H1 (cell line): ENCODE measurements around the gene LINC01488. TPM values are rescaled to one million over a fixed set of nuclear protein-coding genes. Genes with fewer than 3 reads are reported as not detected.

Experiments used
- CTCF ChIA-PET: fragments of 300-600 bp; sonication (Branson Sonifier 250); formaldehyde crosslinking; loops from one replicate; lab custom pipeline; 2021; ENCODE audit not compliant: partially characterized antibody; lab: Charles Lee
- POLR2A ChIA-PET: fragments of 300-600 bp; sonication (Branson Sonifier 250); formaldehyde crosslinking; loops from one replicate; lab custom pipeline; 2021; ENCODE audit warnings: inconsistent platforms; ENCODE audit not compliant: partially characterized antibody; lab: Charles Lee
- DNase-seq, 2 experiments: peaks; one replicate each; pipeline versions ENCODE4 v3.0.0 to v3.0.0-alpha.2; 2010 to 2022; ENCODE audit warnings: low spot score in 2 of 2, low read depth in 1 of 2, mixed read lengths in 1 of 2
- FAIRE-seq: peaks from 2 replicates; lab custom pipeline; 2011; peaks lifted over from hg19 to GRCh38; lab: Jason Lieb, UNC
- H2AFZ ChIP-seq: 2 replicates; pipeline ENCODE4 v1.8.1; 2012; ENCODE audit warnings: low read length, inconsistent platforms
- H2AK5ac ChIP-seq: 2 replicates; pipeline ENCODE4 v1.6.1; 2013; ENCODE audit warnings: low read depth, low read length
- H2BK120ac ChIP-seq: replicated peaks from 2 replicates; pipeline ENCODE3; 2013; ENCODE audit warnings: low read depth, low read length, inconsistent platforms
- H2BK12ac ChIP-seq: 2 replicates; pipeline ENCODE4 v1.6.1; 2013; ENCODE audit warnings: low read depth, low read length
- H2BK15ac ChIP-seq: 2 replicates; pipeline ENCODE4 v1.6.1; 2013; ENCODE audit warnings: low read length
- H2BK20ac ChIP-seq: 2 replicates; pipeline ENCODE4 v1.6.1; 2013; ENCODE audit warnings: low read length
- H2BK5ac ChIP-seq: 2 replicates; pipeline ENCODE4 v1.6.1; 2013; ENCODE audit warnings: low read depth, low read length
- H3K14ac ChIP-seq: 2 replicates; pipeline ENCODE4 v1.6.1; 2013; ENCODE audit warnings: inconsistent platforms; ENCODE audit not compliant: insufficient read length
- H3K18ac ChIP-seq: 2 replicates; pipeline ENCODE4 v1.6.1; 2013; ENCODE audit warnings: low read length; ENCODE audit errors: extremely low read depth
- H3K23ac ChIP-seq: 2 replicates; pipeline ENCODE4 v1.6.1; 2013; ENCODE audit warnings: inconsistent platforms; ENCODE audit not compliant: insufficient read length
- H3K23me2 ChIP-seq: 2 replicates; pipeline ENCODE4 v1.6.1; 2013; ENCODE audit warnings: low read depth, low read length
- H3K27ac ChIP-seq: 2 replicates; pipeline ENCODE4 v1.6.1; 2011; ENCODE audit warnings: low read depth, low read length, inconsistent platforms
- H3K27me3 ChIP-seq, 4 experiments: replicated peaks in 1 of 4; 1 replicate in 1 of 4; 2 replicates in 3 of 4; pipeline versions ENCODE4 v1.6.1 to v1.8.1; 2011 to 2013; ENCODE audit warnings: low read length in 3 of 4, mild to moderate bottlenecking in 3 of 4, inconsistent platforms in 2 of 4, mixed read lengths in 2 of 4, moderate library complexity in 1 of 4; ENCODE audit not compliant: control insufficient read depth in 3 of 4, insufficient read depth in 3 of 4; ENCODE audit errors: extremely low read depth in 1 of 4
- H3K36me3 ChIP-seq, 4 experiments: 2 replicates each; pipeline versions ENCODE4 v1.6.1 to v1.8.1; 2011 to 2013; ENCODE audit warnings: mild to moderate bottlenecking in 4 of 4, low read length in 3 of 4, moderate library complexity in 2 of 4, control low read depth in 1 of 4, inconsistent platforms in 1 of 4; ENCODE audit not compliant: insufficient read depth in 4 of 4, control insufficient read depth in 2 of 4
- H3K4ac ChIP-seq: replicated peaks from 2 replicates; pipeline ENCODE3; 2013; ENCODE audit warnings: low read length, low read depth, mixed read lengths, inconsistent platforms; ENCODE audit not compliant: insufficient read length
- H3K4me1 ChIP-seq, 4 experiments: replicated peaks in 1 of 4; 1 replicate in 1 of 4; 2 replicates in 3 of 4; pipeline versions ENCODE4 v1.6.1 to v1.8.1; 2011 to 2013; ENCODE audit warnings: low read length in 3 of 4, inconsistent platforms in 2 of 4, mixed read lengths in 1 of 4; ENCODE audit not compliant: insufficient read depth in 4 of 4, control insufficient read depth in 3 of 4
- H3K4me2 ChIP-seq, 2 experiments: 2 replicates each; pipeline versions ENCODE4 v1.6.1 to v1.8.1; 2011 to 2013; ENCODE audit warnings: low read depth in 2 of 2, low read length in 2 of 2, control low read depth in 1 of 2, inconsistent platforms in 1 of 2, mild to moderate bottlenecking in 1 of 2; ENCODE audit not compliant: insufficient read depth in 1 of 2
- H3K4me3 ChIP-seq, 4 experiments: fragments of 200-600, 300-600 bp in 1 of 4; sonication (generic), shearing (Covaris generic), sonication (Bioruptor Twin) in 1 of 4; 2 replicates each; pipeline versions ENCODE4 v1.5.1 to v1.8.1; 2011 to 2016; ENCODE audit warnings: low read length in 4 of 4, low read depth in 3 of 4, control low read depth in 2 of 4, inconsistent platforms in 2 of 4, mild to moderate bottlenecking in 2 of 4, mixed read lengths in 1 of 4, moderate library complexity in 1 of 4; ENCODE audit not compliant: insufficient read depth in 2 of 4; ENCODE audit errors: extremely low read depth in 1 of 4
- H3K56ac ChIP-seq: replicated peaks from 2 replicates; pipeline ENCODE3; 2013; ENCODE audit warnings: low read depth, mild to moderate bottlenecking, mixed read lengths, low read length, inconsistent platforms; ENCODE audit not compliant: insufficient read length
- H3K79me1 ChIP-seq: 2 replicates; pipeline ENCODE4 v1.6.1; 2013; ENCODE audit warnings: low read depth, low read length, control low read depth
- H3K79me2 ChIP-seq, 2 experiments: 2 replicates each; pipeline versions ENCODE4 v1.6.1 to v1.8.1; 2012 to 2013; ENCODE audit warnings: low read length in 2 of 2, mild to moderate bottlenecking in 2 of 2, inconsistent platforms in 1 of 2; ENCODE audit not compliant: insufficient read depth in 2 of 2, control insufficient read depth in 1 of 2
- H3K9ac ChIP-seq, 4 experiments: replicated peaks in 1 of 4; 1 replicate in 1 of 4; 2 replicates in 3 of 4; pipeline versions ENCODE4 v1.6.1 to v1.8.1; 2011 to 2013; ENCODE audit warnings: low read depth in 3 of 4, low read length in 3 of 4, control low read depth in 2 of 4, mild to moderate bottlenecking in 2 of 4, moderate library complexity in 2 of 4, inconsistent platforms in 1 of 4; ENCODE audit errors: extremely low read depth in 1 of 4
- H3K9me3 ChIP-seq, 2 experiments: 2 replicates each; pipeline versions ENCODE4 v1.6.1 to v1.8.1; 2012 to 2013; ENCODE audit warnings: mild to moderate bottlenecking in 2 of 2, moderate library complexity in 2 of 2, control low read depth in 1 of 2, inconsistent platforms in 1 of 2, low read depth in 1 of 2, low read length in 1 of 2, mixed read lengths in 1 of 2; ENCODE audit not compliant: insufficient read depth in 2 of 2
- H4K20me1 ChIP-seq, 2 experiments: replicated peaks in 1 of 2; 2 replicates each; pipeline versions ENCODE3 to v1.8.1; 2011 to 2013; ENCODE audit warnings: inconsistent platforms in 2 of 2, low read length in 2 of 2, mild to moderate bottlenecking in 1 of 2; ENCODE audit not compliant: insufficient read depth in 2 of 2, control insufficient read depth in 1 of 2
- H4K5ac ChIP-seq: 2 replicates; pipeline ENCODE4 v1.6.1; 2013; ENCODE audit warnings: low read length, low read depth, mixed read lengths, inconsistent platforms; ENCODE audit not compliant: insufficient read length
- H4K8ac ChIP-seq: 2 replicates; pipeline ENCODE4 v1.8.0; 2013; ENCODE audit warnings: mild to moderate bottlenecking, moderate library complexity, low read length, inconsistent platforms; ENCODE audit not compliant: insufficient read depth; ENCODE audit errors: extremely low read depth
- H4K91ac ChIP-seq: replicated peaks from 2 replicates; pipeline ENCODE3; 2013; ENCODE audit warnings: low read length, mixed read lengths, inconsistent platforms; ENCODE audit not compliant: insufficient read length
- CTBP2 ChIP-seq: IDR thresholded peaks from 2 replicates; pipeline ENCODE4 v1.7.0; 2011; ENCODE audit warnings: borderline replicate concordance, mild to moderate bottlenecking, moderate library complexity, mixed read lengths, low read length; ENCODE audit not compliant: insufficient read depth, insufficient read length
- EZH2 ChIP-seq: fragments of 200-600 bp; sonication (generic); IDR thresholded peaks from 2 replicates; pipeline ENCODE4 v1.7.1; 2012; ENCODE audit warnings: low read depth, mild to moderate bottlenecking, moderate library complexity, low read length, inconsistent platforms; ENCODE audit not compliant: severe bottlenecking
- NRF1 ChIP-seq: IDR thresholded peaks from 2 replicates; pipeline ENCODE4 v1.6.1; 2011; ENCODE audit warnings: mild to moderate bottlenecking, low read depth, low read length, improper control_type of control experiment
- WGBS, 2 experiments: shearing (Covaris generic) in 1 of 2; methylation state at CpG; one replicate each; pipeline versions ENCODE4 v1.1.6 to v1.1.7; 2013 to 2015; ENCODE audit warnings: low lambda C conversion rate in 2 of 2, mixed read lengths in 2 of 2, inconsistent platforms in 1 of 2, low coverage in 1 of 2, missing lambda C conversion rate in 1 of 2; ENCODE audit not compliant: insufficient replicate concordance in 2 of 2, insufficient coverage in 1 of 2, insufficient read length in 1 of 2; ENCODE audit errors: extremely low coverage in 1 of 2, missing lambda C conversion rate in 1 of 2; 5-methylcytosine and 5-hydroxymethylcytosine counted together
- polyA plus RNA-seq, 7 experiments: library from polyadenylated mRNA; depleted of rRNA in 3 of 7; stranded (reverse) in 5 of 7; unstranded in 2 of 7; fragments of >200 nt in 5 of 7; fragments of 200-250 nt in 2 of 7; gene quantifications; 1 replicate in 5 of 7; 2 replicates in 1 of 7; 4 replicates in 1 of 7; pipeline versions ENCODE4 v1.2.1 to v1.2.3, GENCODE V29; 2011 to 2013; ENCODE audit warnings: missing spikeins in 2 of 7, mixed read lengths in 2 of 7
- total RNA-seq: library from RNA; stranded (reverse); fragmentation: NEBNext Ultra II Directional; extraction: Animal tissue kit (Norgen Biotek cat#: 25700); gene quantifications from 2 replicates; pipeline ENCODE4 v1.2.1, GENCODE V29; 2021

Gene LINC01488
- total and polyA plus RNA-seq, 2 of the 8 experiments (the other 6 are each of a cell fraction or from before 2014, with no cell fraction given) = not detected

DNA sequence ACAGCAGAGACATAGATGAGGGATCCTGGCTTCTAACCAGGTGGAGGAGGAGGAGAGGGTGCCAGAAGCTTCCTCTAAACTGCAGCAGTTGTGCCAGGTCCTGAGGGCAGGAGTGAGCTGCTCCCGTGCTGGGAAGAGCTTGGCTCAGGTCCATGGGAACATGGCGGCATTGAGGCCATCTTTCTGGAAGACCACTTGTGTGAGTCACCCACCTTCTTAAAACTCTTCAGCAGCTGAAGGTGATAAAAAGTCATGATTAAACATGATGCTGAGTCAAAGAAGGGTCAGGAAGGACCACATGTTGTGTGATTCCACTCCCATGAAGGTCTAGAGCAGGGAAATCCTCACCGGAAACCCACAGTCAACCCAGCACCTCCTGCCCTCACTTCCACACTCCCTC is 35.1 kb downstream of the LINC01488 start:
- Histone ChIP-seq H3K27me3 (peaks cover 0 to 3% (median 0%) of the 10 kb centered on the region in 4 experiments; a peak in 2 of 7 replicates), H3K36me3 (no peaks in the 10 kb centered on the region; a peak in 1 of 8 replicates), H3K18ac (no peak overlapping the region), H3K56ac (no peak overlapping the region), H3K14ac (no peak overlapping the region), H2BK12ac (no peak overlapping the region; the same call in 1 of the 2 replicates), H3K4me2 (no peak overlapping the region), H2BK15ac (no peak overlapping the region), H4K5ac (no peak overlapping the region), H3K79me2 (no peaks in the 10 kb centered on the region), H3K4ac (no peak overlapping the region), H4K20me1 (no peaks in the 10 kb centered on the region), H3K23ac (no peak overlapping the region), H2BK5ac (no peak overlapping the region), H3K79me1 (no peaks in the 10 kb centered on the region), H4K91ac (no peak overlapping the region), H2BK20ac (no peak overlapping the region), H3K4me3 (no peak overlapping the region), H2AK5ac (no peak overlapping the region), H3K9ac (no peak overlapping the region), H3K27ac (no peak overlapping the region), H3K9me3 (peaks cover 11 to 15% of the 10 kb centered on the region in 2 experiments; a peak in 3 of 4 replicates), H3K4me1 (peaks cover 5 to 11% (median 8%) of the 10 kb centered on the region in 4 experiments), H3K23me2 (no peaks in the 10 kb centered on the region), H4K8ac (no peak overlapping the region), H2AFZ (no peak overlapping the region), H2BK120ac (no peak overlapping the region)
- 78% methylated on average over 3 of the region's 3 CpGs; no CpG with 5 or more reads in 1 of the 2 experiments for WGBS, 2 experiments
- DNase-seq (no peak), FAIRE-seq (no peak)
- ChIA-PET POLR2A (no interaction called here), CTCF (interaction anchor here (0.6 to 1.0 kb wide), 3 partner anchors 22 to 438 kb away, joined by 3 to 4 read pairs (median 3); no protein-coding TSS in a partner anchor)
- TF ChIP-seq CTBP2 (no peak), EZH2 (no peak), NRF1 (no peak)
